Body of pancreas (tissue), 4 donors: ENCODE measurements around the gene NBDY. TPM values are rescaled to one million over a fixed set of nuclear protein-coding genes. Genes with fewer than 3 reads are reported as not detected.

Experiments used
- ATAC-seq: fragments of 150-250 bp; one replicate; pipeline ENCODE4 v1.9.1; 2016
- DNase-seq, 4 donors: peaks; one replicate each; pipeline ENCODE4 v3.0.0-alpha.2; 2019
- H3K27ac ChIP-seq, 4 donors: fragments of 200-600 bp; sonication (generic); 1 replicate in 3 of 4; 2 replicates in 1 of 4; pipeline versions ENCODE4 v1.5.1 to v1.6.1; 2016 to 2019; ENCODE audit warnings: mild to moderate bottlenecking in 1 of 4, mixed read lengths in 1 of 4, moderate library complexity in 1 of 4
- H3K27me3 ChIP-seq, 2 donors: fragments of 200-600 bp; sonication (generic); one replicate each; pipeline ENCODE4 v1.6.0; 2016; ENCODE audit warnings: mild to moderate bottlenecking in 1 of 2
- H3K36me3 ChIP-seq, 2 donors: fragments of 200-600 bp; sonication (generic); replicated peaks in 1 of 2; 2 replicates each; pipeline ENCODE4 v1.5.1; 2016; ENCODE audit warnings: low read depth in 2 of 2; ENCODE audit not compliant: insufficient read depth in 1 of 2
- H3K4me1 ChIP-seq: fragments of 200-600 bp; sonication (generic); one replicate; pipeline ENCODE4 v1.6.0; 2016
- H3K4me3 ChIP-seq, 2 donors: fragments of 200-600 bp; sonication (generic); 1 replicate in 1 of 2; 2 replicates in 1 of 2; pipeline ENCODE4 v1.5.1; 2016 to 2019
- H3K9me3 ChIP-seq, 3 donors: fragments of 200-600 bp; sonication (generic); 1 replicate in 2 of 3; 2 replicates in 1 of 3; pipeline ENCODE4 v1.5.1; 2016
- CTCF ChIP-seq, 7 experiments: fragments of 450-650 bp in 4 of 7; fragments of 200-600 bp in 3 of 7; sonication (generic) in 3 of 7; IDR thresholded peaks; one replicate each; pipeline ENCODE4 v1.5.1; 2016 to 2019; ENCODE audit warnings: antibody characterized with exemption in 7 of 7
- POLR2A ChIP-seq, 3 donors: fragments of 450-650 bp; IDR thresholded peaks; one replicate each; pipeline ENCODE4 v1.6.1; 2016; ENCODE audit warnings: antibody characterized with exemption in 3 of 3, mild to moderate bottlenecking in 2 of 3
- WGBS, 2 donors: methylation state at CpG; one replicate each; pipeline ENCODE4 v1.1.5; 2017; 5-methylcytosine and 5-hydroxymethylcytosine counted together
- intact Hi-C: fragments of 100-400 bp; cut with DNase I; formaldehyde crosslinking; loops from one replicate; pipeline ENCODE4 v1.15.1; 2023
- total RNA-seq, 2 donors: library from RNA; depleted of rRNA; stranded (reverse); fragments of >200 nt; gene quantifications; one replicate each; pipeline ENCODE4 v1.1.0, GENCODE V29; 2016

Gene NBDY
- total RNA-seq, 2 donors from 2014 or later = 3.6 to 12.2 TPM

GRCh38 chrX:56784666-56785065, 55.6 kb downstream of the NBDY start:
- Histone ChIP-seq H3K27ac (no peak overlapping the region), H3K4me3 (no peak overlapping the region), H3K27me3 (no peaks in the 10 kb centered on the region), H3K4me1 (no peaks in the 10 kb centered on the region), H3K36me3 (no peaks in the 10 kb centered on the region), H3K9me3 (no peaks in the 10 kb centered on the region)
- WGBS, 2 donors = 94% methylated on average over 14 of the region's 14 CpGs; no CpG with 5 or more reads in 1 of the 2 donors
- intact Hi-C loops = no loop called here
- ATAC-seq (no peak), DNase-seq (peak in 1 of 4 donors; percentile 5)
- TF ChIP-seq CTCF (IDR thresholded peaks at IDR 0.05) (no peak), POLR2A (IDR thresholded peaks at IDR 0.05) (no peak)

- ATAC-seq = no peak
- 44 to 70% methylated on average over 3 to 4 of the region's 7 CpGs for WGBS, 2 donors
- Histone ChIP-seq H3K27ac (no peak overlapping the region), H3K4me3 (no peak overlapping the region), H3K27me3 (no peaks in the 10 kb centered on the region), H3K4me1 (no peaks in the 10 kb centered on the region), H3K36me3 (no peaks in the 10 kb centered on the region), H3K9me3 (no peaks in the 10 kb centered on the region)
- TF ChIP-seq CTCF (IDR thresholded peaks at IDR 0.05) (no peak), POLR2A (IDR thresholded peaks at IDR 0.05) (no peak)
- intact Hi-C loops = no loop called here
- DNase-seq = peak in 1 of 4 donors; percentile 0
Measured at GRCh38 chrX:56785442-56785841, 56.4 kb downstream of the NBDY start.

- TF ChIP-seq POLR2A (IDR thresholded peaks at IDR 0.05) (no peak), CTCF (IDR thresholded peaks at IDR 0.05) (no peak)
- DNase-seq (no peak), ATAC-seq (no peak)
- no peak overlapping the region for H3K4me3 ChIP-seq
- WGBS, 2 donors = 85 to 86% methylated on average over 8 of the region's 9 CpGs
- H3K4me1 ChIP-seq = no peaks in the 10 kb centered on the region
- intact Hi-C loops = no loop called here
- no peaks in the 10 kb centered on the region for H3K36me3 ChIP-seq
- H3K27me3 ChIP-seq = no peaks in the 10 kb centered on the region
- H3K27ac ChIP-seq = no peak overlapping the region
- H3K9me3 ChIP-seq = no peaks in the 10 kb centered on the region
Measured at GRCh38 chrX:56786889-56787733, 58.1 kb downstream of the NBDY start.

GRCh38 chrX:56787734-56788152, 58.7 kb downstream of the NBDY start:
- ATAC-seq (no peak), DNase-seq (no peak)
- intact Hi-C loops = no loop called here
- no peak overlapping the region for H3K27ac ChIP-seq
- H3K9me3 ChIP-seq = no peaks in the 10 kb centered on the region
- no peaks in the 10 kb centered on the region for H3K36me3 ChIP-seq
- WGBS, 2 donors = 92 to 100% methylated on average over 1 to 5 of the region's 5 CpGs
- H3K4me3 ChIP-seq = no peak overlapping the region
- TF ChIP-seq POLR2A (IDR thresholded peaks at IDR 0.05) = no peak
- TF ChIP-seq CTCF (IDR thresholded peaks at IDR 0.05) = no peak
- no peaks in the 10 kb centered on the region for H3K27me3 ChIP-seq
- no peaks in the 10 kb centered on the region for H3K4me1 ChIP-seq

- TF ChIP-seq CTCF (IDR thresholded peaks at IDR 0.05) (peak in 2 of 7 experiments; percentile 39 to 42), POLR2A (IDR thresholded peaks at IDR 0.05) (no peak)
- no peaks in the 10 kb centered on the region for H3K27me3 ChIP-seq
- no peaks in the 10 kb centered on the region for H3K36me3 ChIP-seq
- no peaks in the 10 kb centered on the region for H3K9me3 ChIP-seq
- WGBS, 2 donors = 61 to 89% methylated on average over 3 of the region's 3 CpGs
- intact Hi-C loops = no loop called here
- no peak for ATAC-seq
- H3K27ac ChIP-seq = no peak overlapping the region
- H3K4me3 ChIP-seq = no peak overlapping the region
- DNase-seq = peak in 1 of 4 donors; percentile 25
- H3K4me1 ChIP-seq = no peaks in the 10 kb centered on the region
Measured at GRCh38 chrX:56788229-56788628, 59.2 kb downstream of the NBDY start.
